HL-60/S4 (cell line): ENCODE measurements around the gene FNDC3B.

Source experiments
- in situ Hi-C: fragments of 300-500 bp; cut with MboI; formaldehyde crosslinking; loops from 2 replicates; pipeline ENCODE4 v1.14.3; 2022; ENCODE audit warnings: low sequenced_read_pairs

FNDC3B gene

GRCh38 chr3:172131746-172132145, 92.4 kb downstream of the FNDC3B start:
- in situ Hi-C loops: no loop called here

DNA sequence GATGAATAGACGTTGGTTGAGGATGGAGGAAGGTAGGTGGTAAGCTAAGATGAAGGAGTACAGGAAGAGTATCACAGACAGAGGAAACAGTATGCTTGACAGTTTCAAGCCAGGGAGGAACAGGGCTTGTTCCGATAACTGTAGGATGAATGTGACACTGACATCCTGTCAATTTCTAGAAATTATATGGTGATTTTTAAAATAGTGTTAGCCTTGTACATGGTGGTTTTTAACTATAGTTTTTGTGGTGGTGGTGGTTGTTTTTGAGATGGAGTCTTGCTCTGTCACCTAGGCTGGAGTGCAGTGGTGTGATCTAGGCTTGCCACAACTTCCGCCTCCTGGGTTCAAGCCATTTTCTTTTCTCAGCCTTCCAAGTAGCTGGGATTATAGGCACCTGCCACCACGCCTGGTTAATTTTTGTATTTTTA, 92.8 kb downstream of the FNDC3B start:
- in situ Hi-C loops: no loop called here

- in situ Hi-C loops: no loop called here
Observed at GRCh38 chr3:172132721-172133311, 93.4 kb downstream of the FNDC3B start.

- in situ Hi-C loops: no loop called here
Observed at GRCh38 chr3:172133838-172134237, 94.5 kb downstream of the FNDC3B start.

GRCh38 chr3:172134352-172134751, 95.0 kb downstream of the FNDC3B start:
- in situ Hi-C loops: no loop called here

- in situ Hi-C loops: no loop called here
Observed at GRCh38 chr3:172135185-172135584, 95.8 kb downstream of the FNDC3B start.

- in situ Hi-C loops: no loop called here
Observed at GRCh38 chr3:172135820-172136219, 96.4 kb downstream of the FNDC3B start.

DNA sequence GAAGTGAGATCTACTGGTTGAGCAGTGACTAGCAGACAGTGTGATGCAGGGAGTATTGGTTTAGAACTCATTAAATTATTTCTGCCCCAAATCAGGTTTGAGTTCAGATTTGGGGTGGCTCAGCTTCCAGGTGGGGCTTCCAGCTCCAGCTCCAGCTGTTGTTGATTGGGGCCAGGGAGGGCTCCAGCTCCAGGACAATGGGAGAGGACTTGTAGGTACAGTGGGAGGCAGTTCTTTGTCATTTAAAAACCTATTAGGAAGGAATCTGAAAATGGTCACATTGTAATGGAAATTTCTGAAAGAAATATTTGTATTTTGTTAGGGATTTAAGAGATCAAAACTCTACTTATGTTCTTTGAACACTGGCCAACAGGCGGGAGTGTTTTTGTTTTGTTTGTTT, 97.0 kb downstream of the FNDC3B start:
- in situ Hi-C loops: no loop called here

DNA sequence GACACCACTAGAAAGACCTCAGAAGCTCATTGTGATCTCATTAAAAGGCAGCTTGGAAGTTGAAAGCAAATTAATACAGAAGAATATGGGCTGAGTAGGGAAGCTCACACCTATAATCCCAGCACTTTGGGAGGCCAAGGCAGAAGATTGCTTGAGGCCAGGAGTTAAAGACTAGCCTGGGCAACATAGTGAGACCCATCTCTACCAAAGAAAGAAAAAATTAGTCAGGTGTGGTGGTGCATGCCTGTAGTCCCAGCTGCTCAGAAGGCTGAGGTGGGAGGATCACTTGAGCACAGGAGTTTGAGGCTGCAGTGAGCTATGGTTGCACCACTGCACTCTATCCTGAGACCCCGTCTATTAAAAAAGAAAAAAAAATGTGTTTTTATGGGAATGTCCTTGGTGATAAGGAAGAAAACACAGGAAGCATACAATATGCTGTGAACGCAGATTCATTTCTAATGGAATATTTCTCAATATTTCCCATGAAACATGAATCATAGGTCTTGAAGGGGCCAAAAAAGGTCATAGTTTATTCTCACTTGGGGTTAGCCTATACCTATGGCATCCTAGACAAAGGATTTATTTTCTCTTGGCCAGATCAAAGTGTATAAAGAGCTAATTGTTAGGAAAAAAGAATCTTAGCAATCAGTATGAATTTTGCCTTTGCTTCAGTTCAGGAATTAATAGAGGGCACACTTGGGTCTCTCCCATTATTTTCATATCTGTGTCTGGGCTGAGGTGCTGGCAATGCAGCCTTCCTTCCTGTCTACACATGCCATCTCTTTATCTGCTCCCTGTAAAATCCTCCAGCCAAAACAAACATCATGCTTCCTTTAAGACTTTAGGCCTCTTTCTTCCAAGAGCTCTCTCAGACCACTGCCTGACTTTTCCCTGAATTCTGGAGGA, 98.2 kb downstream of the FNDC3B start:
- in situ Hi-C loops: no loop called here

DNA sequence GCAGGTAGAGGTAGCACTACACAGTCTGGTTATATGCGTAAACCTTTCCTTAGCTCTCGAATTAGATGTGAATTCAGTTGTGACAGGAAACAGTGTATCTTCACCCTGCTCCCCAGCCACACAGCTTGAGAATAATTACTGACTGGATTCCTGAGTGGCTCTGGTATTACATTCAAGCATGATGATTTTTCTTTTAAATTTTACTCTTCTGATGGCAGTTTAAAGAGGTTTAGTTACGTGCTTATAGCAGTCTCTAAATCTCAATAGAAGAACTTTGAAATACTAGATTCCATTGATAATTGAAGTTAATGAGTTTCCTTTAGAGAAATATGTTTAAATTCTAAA, 98.8 kb downstream of the FNDC3B start:
- in situ Hi-C loops: no loop called here

- in situ Hi-C loops: no loop called here
Observed at GRCh38 chr3:172138792-172139507, 99.6 kb downstream of the FNDC3B start.

- in situ Hi-C loops: no loop called here
Observed at GRCh38 chr3:172139528-172140276, 100.3 kb downstream of the FNDC3B start.

- in situ Hi-C loops: no loop called here
Observed at GRCh38 chr3:172140499-172141391, 101.4 kb downstream of the FNDC3B start.

GRCh38 chr3:172142051-172142863, 102.9 kb downstream of the FNDC3B start:
- in situ Hi-C loops: no loop called here

DNA sequence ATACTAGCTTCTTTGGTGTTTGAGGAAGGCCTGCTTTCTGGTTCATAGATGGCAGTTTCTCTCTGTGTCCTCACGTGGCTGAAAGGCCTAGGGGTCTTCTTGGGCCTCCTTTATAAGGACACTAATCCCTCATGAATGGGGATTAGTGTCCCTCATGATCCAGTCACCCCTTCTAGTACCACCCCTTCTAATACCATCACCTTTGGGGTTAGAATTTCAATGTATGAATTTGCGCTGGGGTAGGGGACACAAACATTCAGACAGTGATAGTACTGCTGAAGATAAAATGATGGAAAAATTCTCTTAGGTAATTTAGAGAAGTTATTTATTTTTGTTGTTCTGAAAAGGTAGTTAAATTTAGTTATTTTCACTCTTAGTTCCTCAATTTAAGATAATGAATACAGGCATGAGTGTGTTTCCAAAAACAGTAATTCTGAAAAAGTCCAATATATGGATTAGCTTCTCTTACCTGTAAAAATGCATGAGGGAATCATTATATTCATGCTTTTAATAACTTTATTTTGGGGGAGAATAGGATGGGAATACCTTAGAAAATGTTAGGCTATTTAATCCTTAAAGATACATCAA, 103.6 kb downstream of the FNDC3B start:
- in situ Hi-C loops: no loop called here

DNA sequence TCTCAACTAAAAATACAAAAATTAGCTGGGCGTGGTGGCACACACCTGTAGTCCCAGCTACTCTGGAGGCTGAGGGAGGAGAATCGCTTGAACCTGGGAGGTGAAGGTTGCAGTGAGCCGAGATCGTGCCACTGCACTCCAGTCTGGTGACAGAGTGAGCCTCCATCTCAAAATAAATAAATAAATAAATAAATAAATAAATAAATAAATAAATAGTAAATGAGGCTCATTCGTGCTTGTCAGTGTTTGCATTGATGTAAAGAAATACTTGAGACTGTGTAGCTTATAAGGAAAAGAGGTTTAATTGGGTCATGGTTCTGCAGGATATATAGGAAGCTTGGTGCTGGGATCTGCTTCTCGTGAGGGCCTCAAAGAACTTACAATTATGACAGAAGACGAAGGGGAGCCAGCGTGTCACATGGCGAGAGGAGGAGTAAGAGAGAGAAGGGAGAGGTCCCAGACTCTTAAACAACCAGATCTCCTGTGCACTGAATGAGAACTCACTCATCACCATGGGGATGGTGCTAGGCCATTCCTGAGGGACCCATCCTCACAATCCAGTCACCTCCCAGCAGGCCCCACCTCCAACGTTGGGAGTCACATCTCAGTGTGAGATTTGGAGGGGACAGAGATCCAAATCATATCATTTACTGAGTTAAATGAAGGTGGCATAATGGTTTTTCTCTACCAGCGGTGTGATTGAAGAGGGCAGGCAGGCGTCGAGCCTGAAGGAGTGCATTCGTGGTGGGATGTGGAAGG, 104.5 kb downstream of the FNDC3B start:
- in situ Hi-C loops: no loop called here

GRCh38 chr3:172144601-172145000, 105.2 kb downstream of the FNDC3B start:
- in situ Hi-C loops: no loop called here

DNA sequence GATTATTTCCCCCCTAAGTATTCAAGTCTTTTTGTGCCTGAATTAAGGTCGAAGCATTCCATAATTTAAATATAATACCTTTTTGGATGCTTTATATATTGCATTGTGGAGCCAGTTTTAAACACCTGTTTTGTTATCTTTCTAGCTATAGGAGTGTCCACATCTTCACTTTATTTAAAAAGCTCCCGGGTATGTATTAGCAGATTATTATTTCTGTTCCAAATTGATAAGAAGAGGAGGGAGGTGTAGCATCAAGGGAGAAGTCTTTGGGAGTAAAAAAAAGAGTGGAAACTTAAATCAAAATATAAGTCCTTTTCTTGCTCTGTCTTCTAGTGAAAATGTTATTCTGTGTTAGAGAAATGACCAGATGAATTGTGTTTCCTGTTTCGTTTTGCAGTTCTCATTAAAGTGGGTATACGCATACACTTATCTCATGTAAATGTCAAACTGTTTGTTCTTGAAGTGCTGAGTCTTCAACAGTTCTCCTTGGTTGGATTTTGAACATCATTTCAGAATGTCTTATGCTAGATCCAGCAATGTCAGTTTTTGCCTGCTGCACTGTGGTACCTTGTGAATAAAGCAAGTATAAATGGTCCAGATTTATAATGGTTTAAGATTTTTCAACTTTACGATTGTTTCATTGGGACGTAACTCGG, 105.8 kb downstream of the FNDC3B start:
- in situ Hi-C loops: no loop called here
